ENCODE results near the gene NOP56. TPM values are rescaled to one million over a fixed set of nuclear protein-coding genes. Genes with fewer than 3 reads are reported as not detected.
"Not testable (repeated sequence)": the region's sequence is repeated elsewhere in the genome, so short reads cannot be mapped to it uniquely, and the experiment has no call there.

NOP56 gene
- total RNA-seq, 5 donors from 2014 or later (not counting 1 experiment from before 2014, with no cell fraction given) = 243 to 279 (median 270) TPM

- ATAC-seq (replicated peaks in 1 of 4) = no peak
- WGBS (ENCODE audit: insufficient coverage) = 86% methylated on average over 10 of the region's 13 CpGs
- peaks cover 22 to 42% of the 10 kb centered on the region in 2 donors for H3K27me3 Mint-ChIP-seq
Measured at GRCh38 chr20:2695206-2695983, 43.0 kb downstream of the NOP56 start.

DNA sequence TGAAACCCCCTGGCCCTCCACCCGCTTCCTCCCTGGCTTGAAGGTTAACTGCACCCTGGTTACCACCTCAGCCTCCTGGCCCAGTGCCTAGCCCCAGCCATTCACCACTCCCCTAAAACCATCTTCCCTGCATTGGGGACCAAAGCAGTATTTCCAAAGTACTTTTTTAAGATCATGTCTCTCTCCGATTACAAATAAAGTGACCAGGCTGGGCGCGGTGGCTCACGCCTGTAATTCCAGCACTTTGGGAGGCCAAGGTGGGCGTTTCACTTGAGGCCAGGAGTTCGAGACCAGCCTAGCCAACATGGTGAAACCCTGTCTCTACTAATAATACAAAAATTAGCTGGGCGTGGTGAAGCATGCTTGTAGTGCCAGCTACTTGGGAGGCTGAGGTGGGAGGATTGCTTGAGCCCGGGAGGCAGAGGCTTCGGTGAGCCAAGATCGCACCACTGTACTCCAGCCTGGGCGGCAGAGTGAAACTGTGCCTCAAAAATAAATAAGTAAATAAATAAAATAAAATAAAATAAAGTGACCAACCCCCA is 43.6 kb downstream of the NOP56 start:
- CTCF ChIA-PET; H3K36me3 Mint-ChIP-seq; H3K27ac ChIP-seq (ENCODE audit: low read length); H3K9me3 Mint-ChIP-seq; ATAC-seq (replicated peaks in 1 of 4); H3K27ac Mint-ChIP-seq; H3K36me3 ChIP-seq (ENCODE audit: control insufficient read depth in 2 of 2, extremely low read depth in 1 of 2, insufficient read depth in 1 of 2, low read length in 1 of 2); H3K9me3 ChIP-seq; H3K4me3 Mint-ChIP-seq; H3K4me3 ChIP-seq (ENCODE audit: control insufficient read depth in 1 of 2, extremely low read depth in 1 of 2, low read length in 1 of 2): not testable (repeated sequence)
- H3K27me3 ChIP-seq (replicated peaks in 1 of 2; ENCODE audit: control insufficient read depth in 2 of 2, extremely low read depth in 1 of 2, insufficient read depth in 2 of 2, low read length in 1 of 2) = peaks cover 6 to 73% of the 10 kb centered on the region in 2 experiments
- H3K4me1 ChIP-seq (ENCODE audit: control insufficient read depth in 1 of 2, extremely low read depth in 1 of 2, insufficient read depth in 2 of 2, low read length in 2 of 2) = peaks cover 0 to 16% of the 10 kb centered on the region in 2 experiments
- peaks cover 22 to 42% of the 10 kb centered on the region in 2 donors for H3K27me3 Mint-ChIP-seq
- 100% methylated on average over 1 of the region's 12 CpGs for WGBS (ENCODE audit: insufficient coverage)
- peaks cover 12 to 18% (median 14%) of the 10 kb centered on the region in 3 donors for H3K4me1 Mint-ChIP-seq
- peak in 1 of 35 experiments; percentile 8 for DNase-seq
- POLR2A ChIA-PET = interaction anchor here in 1 of 2 donors (1.0 kb wide), 1 partner anchor 46 kb away, joined by 4 read pairs; no protein-coding TSS in a partner anchor

More at GRCh38 chr20:2695206-2695983, 43.0 kb downstream of the NOP56 start:
- ChIA-PET CTCF (no interaction called here), POLR2A (interaction anchor here in 1 of 2 donors (1.0 kb wide), 1 partner anchor 46 kb away, joined by 4 read pairs; no protein-coding TSS in a partner anchor)
- Mint-ChIP-seq H3K4me1 (peaks cover 12 to 24% (median 17%) of the 10 kb centered on the region in 3 donors), H3K9me3 (no peaks in the 10 kb centered on the region), H3K36me3 (no peaks in the 10 kb centered on the region), H3K4me3 (peak overlapping the region; percentile 19 to 59 (median 54)), H3K27ac (no peak overlapping the region)
- H3K36me3 ChIP-seq (ENCODE audit: control insufficient read depth in 2 of 2, extremely low read depth in 1 of 2, insufficient read depth in 1 of 2, low read length in 1 of 2) = no peaks in the 10 kb centered on the region
- H3K4me1 ChIP-seq (ENCODE audit: control insufficient read depth in 1 of 2, extremely low read depth in 1 of 2, insufficient read depth in 2 of 2, low read length in 2 of 2) = peaks cover 0 to 16% of the 10 kb centered on the region in 2 experiments
- H3K27ac ChIP-seq (ENCODE audit: low read length) = no peak overlapping the region
- DNase-seq = no peak
- H3K9me3 ChIP-seq = no peaks in the 10 kb centered on the region
- peaks cover 8 to 70% of the 10 kb centered on the region in 2 experiments for H3K27me3 ChIP-seq (replicated peaks in 1 of 2; ENCODE audit: control insufficient read depth in 2 of 2, extremely low read depth in 1 of 2, insufficient read depth in 2 of 2, low read length in 1 of 2)
- no peak overlapping the region for H3K4me3 ChIP-seq (ENCODE audit: control insufficient read depth in 1 of 2, extremely low read depth in 1 of 2, low read length in 1 of 2)

DNA sequence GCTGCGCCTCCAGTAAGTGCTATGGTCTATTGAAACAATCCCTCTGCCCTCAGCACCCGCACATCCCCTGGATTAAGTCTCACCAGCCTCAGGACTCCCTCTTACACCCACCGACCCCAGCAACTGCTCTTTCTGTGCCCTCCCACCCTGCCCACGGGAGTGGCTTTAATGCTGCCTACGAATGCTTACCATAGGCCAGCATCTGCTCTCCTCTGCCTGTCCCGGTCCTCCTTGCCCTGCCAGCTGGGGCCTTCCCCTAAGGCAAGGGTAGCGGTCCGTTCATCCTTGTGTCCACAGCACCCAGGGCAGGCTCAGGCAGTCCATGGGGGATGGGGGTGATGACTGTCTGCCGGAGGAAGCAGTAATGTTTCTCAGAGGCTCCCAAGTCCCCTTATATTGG is 44.2 kb downstream of the NOP56 start:
- DNase-seq = no peak
- 79% methylated on average over 7 of the region's 9 CpGs for WGBS (ENCODE audit: insufficient coverage)
- Histone ChIP-seq H3K36me3 (ENCODE audit: control insufficient read depth in 2 of 2, extremely low read depth in 1 of 2, insufficient read depth in 1 of 2, low read length in 1 of 2) (no peaks in the 10 kb centered on the region), H3K27me3 (replicated peaks in 1 of 2; ENCODE audit: control insufficient read depth in 2 of 2, extremely low read depth in 1 of 2, insufficient read depth in 2 of 2, low read length in 1 of 2) (peaks cover 4 to 73% of the 10 kb centered on the region in 2 experiments), H3K4me1 (ENCODE audit: control insufficient read depth in 1 of 2, extremely low read depth in 1 of 2, insufficient read depth in 2 of 2, low read length in 2 of 2) (peaks cover 0 to 13% of the 10 kb centered on the region in 2 experiments), H3K27ac (ENCODE audit: low read length) (no peak overlapping the region), H3K9me3 (no peaks in the 10 kb centered on the region), H3K4me3 (ENCODE audit: control insufficient read depth in 1 of 2, extremely low read depth in 1 of 2, low read length in 1 of 2) (no peak overlapping the region)
- no peak for ATAC-seq (replicated peaks in 1 of 4)
- Mint-ChIP-seq H3K27ac (no peak overlapping the region), H3K4me1 (peaks cover 7 to 12% (median 8%) of the 10 kb centered on the region in 3 donors), H3K4me3 (no peak overlapping the region), H3K9me3 (no peaks in the 10 kb centered on the region), H3K36me3 (no peaks in the 10 kb centered on the region), H3K27me3 (peaks cover 22 to 40% of the 10 kb centered on the region in 2 donors)
- ChIA-PET POLR2A (no interaction called here), CTCF (no interaction called here)

DNA sequence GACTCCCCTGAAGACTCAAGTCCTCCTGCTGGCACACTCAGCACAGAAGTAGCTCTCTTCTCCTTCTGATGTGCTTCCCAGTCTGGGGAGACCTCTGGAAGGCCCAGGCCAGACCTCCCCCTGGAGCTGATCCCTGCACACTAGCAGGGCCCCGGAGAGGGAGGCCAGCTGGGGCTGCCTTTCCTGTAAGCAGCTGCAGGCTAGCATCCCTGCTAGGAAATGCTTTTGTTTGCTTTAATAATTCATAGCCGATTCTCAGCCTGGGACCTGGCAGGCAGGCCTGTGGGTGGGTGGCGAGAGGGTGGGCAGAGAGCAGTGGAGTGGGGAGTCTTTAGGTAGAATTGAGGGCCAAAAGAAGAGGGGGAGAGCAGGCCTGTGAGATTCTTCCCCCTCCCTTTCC is 45.3 kb downstream of the NOP56 start:
- Histone ChIP-seq H3K4me3 (ENCODE audit: control insufficient read depth in 1 of 2, extremely low read depth in 1 of 2, low read length in 1 of 2) (no peak overlapping the region), H3K9me3 (no peaks in the 10 kb centered on the region), H3K27ac (ENCODE audit: low read length) (no peak overlapping the region), H3K27me3 (replicated peaks in 1 of 2; ENCODE audit: control insufficient read depth in 2 of 2, extremely low read depth in 1 of 2, insufficient read depth in 2 of 2, low read length in 1 of 2) (peaks cover 4 to 71% of the 10 kb centered on the region in 2 experiments), H3K36me3 (ENCODE audit: control insufficient read depth in 2 of 2, extremely low read depth in 1 of 2, insufficient read depth in 1 of 2, low read length in 1 of 2) (no peaks in the 10 kb centered on the region), H3K4me1 (ENCODE audit: control insufficient read depth in 1 of 2, extremely low read depth in 1 of 2, insufficient read depth in 2 of 2, low read length in 2 of 2) (peaks cover 0 to 7% of the 10 kb centered on the region in 2 experiments)
- DNase-seq (no peak), ATAC-seq (replicated peaks in 1 of 4) (no peak)
- H3K27me3 Mint-ChIP-seq = peaks cover 16 to 34% of the 10 kb centered on the region in 2 donors
- 20% methylated on average over 1 of the region's 3 CpGs for WGBS (ENCODE audit: insufficient coverage)
- H3K4me1 Mint-ChIP-seq = peaks cover 1 to 6% (median 2%) of the 10 kb centered on the region in 3 donors
- H3K4me3 Mint-ChIP-seq = no peak overlapping the region
- H3K36me3 Mint-ChIP-seq = no peaks in the 10 kb centered on the region
- no peaks in the 10 kb centered on the region for H3K9me3 Mint-ChIP-seq
- no peak overlapping the region for H3K27ac Mint-ChIP-seq
- POLR2A ChIA-PET = interaction anchor here in 1 of 2 donors (0.6 kb wide), 1 partner anchor 230 kb away, joined by 3 read pairs; no protein-coding TSS in a partner anchor
- CTCF ChIA-PET = no interaction called here

DNA sequence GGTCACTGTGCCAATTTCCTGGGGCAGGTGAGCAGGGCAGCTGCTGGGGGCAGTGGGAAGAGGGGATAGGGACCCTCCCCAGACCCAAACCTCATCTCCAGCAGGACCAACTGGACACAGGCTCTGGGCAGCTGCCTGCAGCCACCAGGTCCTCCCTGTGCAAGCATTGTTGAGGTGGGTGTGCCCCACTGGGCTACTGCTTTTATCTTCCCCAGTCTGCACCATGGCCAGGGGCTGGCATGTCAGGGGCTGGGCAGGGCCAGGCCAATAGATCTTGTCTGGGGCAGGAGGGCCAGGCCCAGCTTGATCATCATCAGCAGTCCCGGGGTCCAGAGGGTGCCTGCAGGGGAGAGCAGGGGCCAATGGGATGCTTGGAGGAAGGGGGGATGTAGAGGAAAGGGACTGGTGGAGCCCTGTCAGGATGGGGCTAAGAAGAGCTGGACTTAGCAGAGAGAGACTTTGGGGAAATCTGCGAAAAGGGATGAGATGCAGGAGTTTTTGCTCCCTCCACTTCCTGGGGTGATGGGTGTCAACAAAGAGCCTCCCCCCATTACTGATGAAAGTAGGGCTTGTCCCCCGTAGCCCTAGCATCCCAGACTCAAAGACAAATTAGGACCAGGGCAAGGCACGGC is 45.9 kb downstream of the NOP56 start:
- Mint-ChIP-seq H3K27me3 (peaks cover 16 to 34% of the 10 kb centered on the region in 2 donors), H3K4me3 (no peak overlapping the region), H3K9me3 (no peaks in the 10 kb centered on the region), H3K36me3 (no peaks in the 10 kb centered on the region), H3K4me1 (peaks cover 1 to 6% (median 2%) of the 10 kb centered on the region in 3 donors), H3K27ac (no peak overlapping the region)
- Histone ChIP-seq H3K36me3 (ENCODE audit: control insufficient read depth in 2 of 2, extremely low read depth in 1 of 2, insufficient read depth in 1 of 2, low read length in 1 of 2) (no peaks in the 10 kb centered on the region), H3K9me3 (no peaks in the 10 kb centered on the region), H3K4me3 (ENCODE audit: control insufficient read depth in 1 of 2, extremely low read depth in 1 of 2, low read length in 1 of 2) (no peak overlapping the region), H3K27me3 (replicated peaks in 1 of 2; ENCODE audit: control insufficient read depth in 2 of 2, extremely low read depth in 1 of 2, insufficient read depth in 2 of 2, low read length in 1 of 2) (peaks cover 4 to 72% of the 10 kb centered on the region in 2 experiments), H3K27ac (ENCODE audit: low read length) (no peak overlapping the region), H3K4me1 (ENCODE audit: control insufficient read depth in 1 of 2, extremely low read depth in 1 of 2, insufficient read depth in 2 of 2, low read length in 2 of 2) (peaks cover 0 to 7% of the 10 kb centered on the region in 2 experiments)
- CTCF ChIA-PET = no interaction called here
- POLR2A ChIA-PET = no interaction called here
- WGBS (ENCODE audit: insufficient coverage) = 54% methylated on average over 2 of the region's 4 CpGs
- ATAC-seq (replicated peaks in 1 of 4) (no peak), DNase-seq (no peak)

DNA sequence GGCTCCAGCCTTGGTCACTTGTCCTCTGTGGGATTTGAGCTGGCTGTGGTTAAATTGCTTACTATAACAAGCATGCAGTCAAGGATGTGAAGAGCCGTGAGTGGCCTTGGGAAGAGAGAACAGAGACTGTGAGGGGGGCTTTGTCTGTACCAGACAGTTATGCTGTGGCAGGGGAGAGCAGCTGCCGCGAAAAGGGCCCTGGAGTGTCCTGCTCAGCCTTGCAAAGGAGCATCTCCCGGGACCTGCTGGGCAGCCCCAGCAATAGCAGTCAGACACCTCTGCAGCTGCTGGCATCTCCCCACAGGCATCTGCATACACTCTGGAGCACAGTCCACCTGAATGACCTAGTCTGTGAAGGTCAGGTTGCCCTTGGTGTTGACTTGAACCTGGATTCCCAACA is 46.5 kb downstream of the NOP56 start:
- no peaks in the 10 kb centered on the region for H3K9me3 ChIP-seq
- WGBS (ENCODE audit: insufficient coverage) = 91% methylated on average over 4 of the region's 4 CpGs
- H3K4me1 ChIP-seq (ENCODE audit: control insufficient read depth in 1 of 2, extremely low read depth in 1 of 2, insufficient read depth in 2 of 2, low read length in 2 of 2) = peaks cover 0 to 1% of the 10 kb centered on the region in 2 experiments
- H3K36me3 ChIP-seq (ENCODE audit: control insufficient read depth in 2 of 2, extremely low read depth in 1 of 2, insufficient read depth in 1 of 2, low read length in 1 of 2) = no peaks in the 10 kb centered on the region
- Mint-ChIP-seq H3K27me3 (peaks cover 16 to 34% of the 10 kb centered on the region in 2 donors), H3K9me3 (no peaks in the 10 kb centered on the region), H3K4me3 (no peak overlapping the region), H3K27ac (no peak overlapping the region), H3K36me3 (no peaks in the 10 kb centered on the region), H3K4me1 (peaks cover 1 to 6% (median 2%) of the 10 kb centered on the region in 3 donors)
- no peak for DNase-seq
- ChIA-PET POLR2A (no interaction called here), CTCF (no interaction called here)
- H3K27ac ChIP-seq (ENCODE audit: low read length) = no peak overlapping the region
- peaks cover 4 to 67% of the 10 kb centered on the region in 2 experiments for H3K27me3 ChIP-seq (replicated peaks in 1 of 2; ENCODE audit: control insufficient read depth in 2 of 2, extremely low read depth in 1 of 2, insufficient read depth in 2 of 2, low read length in 1 of 2)
- ATAC-seq (replicated peaks in 1 of 4) = no peak
- no peak overlapping the region for H3K4me3 ChIP-seq (ENCODE audit: control insufficient read depth in 1 of 2, extremely low read depth in 1 of 2, low read length in 1 of 2)

Measured in T-cell (primary cell).